OCI-LY7 (cell line): ENCODE data around the gene RNU6-8. TPM values are rescaled to one million over a fixed set of nuclear protein-coding genes. Genes with fewer than 3 reads are reported as not detected.

ENCODE experiments used
- BruUV-seq: library from RNA; stranded (reverse); fragments of 400-500 nt; replicated peaks from 2 replicates; lab custom pipeline; 2021; lab: Mats Ljungman, UMichigan
- CTCF ChIA-PET: fragments of 300-600 bp; sonication (Branson Sonifier 250); formaldehyde crosslinking; loops from one replicate; lab custom pipeline; 2022; ENCODE audit warnings: antibody characterized with exemption; ENCODE audit not compliant: unreplicated experiment; lab: Charles Lee
- POLR2A ChIA-PET: fragments of 300-600 bp; sonication (Branson Sonifier 250); formaldehyde crosslinking; loops from one replicate; lab custom pipeline; 2022; ENCODE audit warnings: antibody characterized with exemption; lab: Charles Lee
- DNase-seq: peaks from one replicate; pipeline ENCODE4 v3.0.0-alpha.2; 2015; ENCODE audit warnings: low spot score
- H2AFZ ChIP-seq: fragments of 200-600 bp; sonication (generic), shearing (Covaris generic); 2 replicates; pipeline ENCODE4 v1.6.1; 2014; ENCODE audit warnings: mild to moderate bottlenecking, antibody characterized with exemption, low read length, moderate library complexity
- H3K27ac ChIP-seq: fragments of 200-600 bp; sonication (generic); 2 replicates; pipeline ENCODE4 v1.5.1; 2014; ENCODE audit warnings: mixed run types, low read depth, mild to moderate bottlenecking, moderate library complexity, low read length, inconsistent platforms; ENCODE audit not compliant: poor library complexity, severe bottlenecking
- H3K36me3 ChIP-seq: fragments of 200-600 bp; sonication (generic); 2 replicates; pipeline ENCODE4 v1.6.1; 2014; ENCODE audit warnings: mild to moderate bottlenecking, antibody characterized with exemption, low read length, moderate library complexity, mixed read lengths; ENCODE audit not compliant: insufficient read depth
- H3K4me1 ChIP-seq: fragments of 200-600 bp; sonication (generic); 2 replicates; pipeline ENCODE4 v1.5.1; 2014; ENCODE audit warnings: mild to moderate bottlenecking, low read length; ENCODE audit not compliant: insufficient read depth, poor library complexity, severe bottlenecking
- H3K4me2 ChIP-seq: fragments of 200-600 bp; sonication (generic); 2 replicates; pipeline ENCODE4 v1.6.1; 2014; ENCODE audit warnings: mild to moderate bottlenecking, low read length
- H3K4me3 ChIP-seq: fragments of 200-600 bp; sonication (generic); 2 replicates; pipeline ENCODE4 v1.5.1; 2014; ENCODE audit warnings: mild to moderate bottlenecking, low read depth, low read length; ENCODE audit not compliant: poor library complexity, severe bottlenecking
- H3K79me2 ChIP-seq: fragments of 200-600 bp; sonication (generic); 2 replicates; pipeline ENCODE4 v1.6.1; 2016; ENCODE audit warnings: low read depth, mild to moderate bottlenecking, low read length, moderate library complexity, mixed read lengths; ENCODE audit not compliant: insufficient read depth
- H3K9me2 ChIP-seq: fragments of 200-600 bp; sonication (generic); 2 replicates; pipeline ENCODE4 v1.6.1; 2016; ENCODE audit warnings: mild to moderate bottlenecking, low read length, mixed read lengths; ENCODE audit not compliant: insufficient read depth
- H3K9me3 ChIP-seq: fragments of 200-600 bp; sonication (generic); 2 replicates; pipeline ENCODE4 v1.6.1; 2014; ENCODE audit warnings: mild to moderate bottlenecking, mixed run types, low read length, mixed read lengths
- H4K20me1 ChIP-seq: fragments of 200-600 bp; sonication (generic); 2 replicates; pipeline ENCODE4 v1.6.1; 2014; ENCODE audit warnings: mild to moderate bottlenecking, antibody characterized with exemption, low read length, moderate library complexity, mixed read lengths; ENCODE audit not compliant: insufficient read depth
- CTCF ChIP-seq: fragments of 200-600 bp; sonication (generic); conservative IDR thresholded peaks from 2 replicates; pipeline ENCODE4 v1.5.1; 2014; ENCODE audit warnings: mild to moderate bottlenecking, antibody characterized with exemption, low read length, moderate library complexity, mixed read lengths
- EZH2phosphoT487 ChIP-seq: fragments of 200-600 bp; sonication (generic); IDR thresholded peaks from 2 replicates; pipeline ENCODE4 v1.6.1; 2018; ENCODE audit warnings: low read depth, borderline replicate concordance, mild to moderate bottlenecking, mixed run types, antibody characterized with exemption, low read length, moderate library complexity, mixed read lengths
- intact Hi-C: fragments of 100-400 bp; cut with micrococcal nuclease; formaldehyde crosslinking; loops from one replicate; pipeline ENCODE4 v1.10.0; 2022; ENCODE audit not compliant: unreplicated experiment
- total RNA-seq, 2 experiments: library from RNA; depleted of rRNA in 1 of 2; stranded (reverse); fragments of >200 nt in 1 of 2; shearing (Covaris generic) in 1 of 2; gene quantifications; 2 replicates each; pipeline ENCODE4 v1.2.3, GENCODE V29; 2014 to 2022

Gene RNU6-8
- total RNA-seq, 2 experiments from 2014 or later, result not detected

DNA sequence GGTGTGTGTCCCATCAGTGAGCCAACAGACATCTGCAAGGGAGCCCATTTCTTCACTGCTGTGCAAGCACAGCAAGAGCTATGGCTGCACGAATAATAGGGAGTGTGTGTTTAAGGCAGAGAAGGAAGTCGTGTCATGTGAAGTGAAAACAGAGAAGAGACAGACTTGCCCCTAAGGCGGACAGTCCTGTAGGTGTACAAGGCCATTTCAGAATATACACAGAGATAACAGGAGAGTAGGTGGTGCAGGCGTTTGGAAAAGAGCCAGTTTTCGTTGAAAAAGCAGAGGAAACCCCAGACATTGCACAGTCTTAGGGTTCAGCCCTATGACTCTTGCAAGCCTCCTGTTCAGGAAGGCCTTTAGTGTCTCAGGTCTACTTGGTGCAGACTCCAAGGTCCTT lies 46.3 kb upstream of the RNU6-8 start:
- Histone ChIP-seq H3K9me3 (no peaks in the 10 kb centered on the region), H3K9me2 (no peaks in the 10 kb centered on the region), H4K20me1 (no peaks in the 10 kb centered on the region), H3K36me3 (no peaks in the 10 kb centered on the region), H3K4me3 (no peak overlapping the region), H3K79me2 (no peaks in the 10 kb centered on the region), H3K4me2 (no peak overlapping the region), H3K4me1 (no peaks in the 10 kb centered on the region), H2AFZ (no peak overlapping the region), H3K27ac (no peak overlapping the region)
- no peak for DNase-seq
- BruUV-seq, result no TSS peak
- intact Hi-C loops, result no loop called here
- TF ChIP-seq EZH2phosphoT487, result no peak
- no peak for TF ChIP-seq CTCF
- ChIA-PET CTCF (no interaction called here), POLR2A (no interaction called here)

DNA sequence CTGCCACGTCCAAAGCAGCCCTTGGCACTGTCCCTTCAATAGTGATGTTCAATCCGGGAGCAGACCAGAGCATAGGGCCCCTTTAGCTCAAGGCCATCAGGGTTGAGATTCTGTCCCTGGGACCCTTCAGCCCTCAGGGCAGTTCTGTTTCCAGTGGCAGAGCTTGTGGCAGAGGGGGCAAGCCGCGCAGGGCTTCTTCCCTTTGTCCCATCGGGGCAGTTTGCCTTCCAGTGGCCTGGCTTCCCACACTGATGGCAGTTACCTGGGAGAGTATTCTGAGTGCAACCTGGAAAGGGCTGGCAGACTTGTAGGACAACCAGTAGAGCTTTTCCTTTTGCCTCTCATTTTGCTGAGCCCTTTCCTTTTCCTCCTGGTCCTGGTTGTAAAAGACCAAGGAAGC lies 43.7 kb upstream of the RNU6-8 start:
- no TSS peak for BruUV-seq
- ChIA-PET CTCF (no interaction called here), POLR2A (interaction anchor here (1.0 kb wide), 1 partner anchor 176 kb away, joined by 4 read pairs; no protein-coding TSS in a partner anchor)
- no peak overlapping the region for H3K4me3 ChIP-seq
- no peak overlapping the region for H2AFZ ChIP-seq
- H3K4me2 ChIP-seq, result no peak overlapping the region
- TF ChIP-seq EZH2phosphoT487 (no peak), CTCF (no peak)
- no peaks in the 10 kb centered on the region for H3K36me3 ChIP-seq
- H3K4me1 ChIP-seq, result no peaks in the 10 kb centered on the region
- intact Hi-C loops, result no loop called here
- no peaks in the 10 kb centered on the region for H3K9me3 ChIP-seq
- DNase-seq, result no peak
- H3K27ac ChIP-seq, result no peak overlapping the region
- H4K20me1 ChIP-seq, result no peaks in the 10 kb centered on the region
- H3K9me2 ChIP-seq, result no peaks in the 10 kb centered on the region
- H3K79me2 ChIP-seq, result no peaks in the 10 kb centered on the region

DNA sequence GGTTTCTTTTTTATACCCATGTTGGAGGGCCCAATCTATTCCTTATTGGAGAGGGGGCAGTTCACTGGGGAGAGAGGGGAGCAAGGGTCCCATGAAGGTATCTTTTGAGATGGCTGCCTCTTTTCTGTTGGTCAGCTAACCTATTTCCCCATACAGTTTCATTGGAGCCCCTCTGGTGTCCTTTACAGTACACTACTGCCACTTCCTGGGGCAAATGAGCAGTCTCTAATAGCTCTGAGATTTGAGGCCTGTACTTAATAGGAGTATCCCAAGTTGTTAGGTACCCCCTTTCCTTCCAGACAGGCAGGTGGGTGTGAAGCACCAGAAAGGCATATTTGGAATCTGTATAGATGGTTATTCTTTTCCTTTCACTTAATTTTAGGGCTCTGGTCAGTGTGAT lies 41.3 kb upstream of the RNU6-8 start:
- intact Hi-C loops, result no loop called here

More for the DNA sequence above, 41.3 kb upstream of the RNU6-8 start:
- Histone ChIP-seq H3K9me3 (no peaks in the 10 kb centered on the region), H4K20me1 (no peaks in the 10 kb centered on the region), H3K4me1 (no peaks in the 10 kb centered on the region), H3K4me3 (no peak overlapping the region), H3K9me2 (no peaks in the 10 kb centered on the region), H3K4me2 (no peak overlapping the region), H3K27ac (no peak overlapping the region), H2AFZ (no peak overlapping the region), H3K36me3 (no peaks in the 10 kb centered on the region), H3K79me2 (no peaks in the 10 kb centered on the region)
- no TSS peak for BruUV-seq
- CTCF ChIA-PET, result no interaction called here
- DNase-seq, result no peak
- TF ChIP-seq CTCF, result no peak
- TF ChIP-seq EZH2phosphoT487, result no peak
- POLR2A ChIA-PET, result interaction anchor here (0.8 kb wide), 1 partner anchor 1921 kb away, joined by 3 read pairs; no protein-coding TSS in a partner anchor
